ENCODE data around the gene CHP1.
"Not testable (repeated sequence)": the region's sequence is repeated elsewhere in the genome, so short reads cannot be mapped to it uniquely, and the experiment has no call there.

CHP1 gene

GRCh38 chr15:41291065-41291631, 60.1 kb downstream of the CHP1 start:
- no peak overlapping the region for H3K9ac ChIP-seq (ENCODE audit: low read depth, low read length)
- H3K4me1 ChIP-seq (ENCODE audit: insufficient read depth, low read length), result no peaks in the 10 kb centered on the region; the same call in 1 of the 2 replicates
- peaks cover 23% of the 10 kb centered on the region for H3K36me3 ChIP-seq (ENCODE audit: insufficient read depth, low read length)
- H3K9me3 ChIP-seq (ENCODE audit: control insufficient read depth, insufficient read depth, low read length), result no peaks in the 10 kb centered on the region

DNA sequence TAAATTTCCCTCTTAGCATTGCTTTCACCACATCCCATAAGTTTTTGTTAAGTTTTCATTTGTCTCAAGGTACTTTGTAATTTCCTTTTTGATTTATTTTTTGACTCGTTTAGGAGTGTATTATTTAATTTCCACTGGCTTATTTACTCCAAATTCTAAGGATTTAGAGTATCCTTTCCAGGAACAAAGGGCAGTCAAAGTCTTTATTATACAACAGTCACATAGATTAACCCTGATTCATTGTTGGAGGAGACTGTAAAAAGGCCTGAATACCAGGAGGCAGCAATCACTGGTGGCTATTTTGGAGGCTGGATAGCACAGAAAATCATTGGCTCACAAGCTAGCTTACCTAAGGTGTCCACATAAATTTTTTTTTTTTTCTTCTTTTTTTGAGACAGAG, 61.5 kb downstream of the CHP1 start:
- no peaks in the 10 kb centered on the region; the same call in 1 of the 2 replicates for H3K4me1 ChIP-seq (ENCODE audit: insufficient read depth, low read length)
- no peak overlapping the region for H3K9ac ChIP-seq (ENCODE audit: low read depth, low read length)
- peaks cover 13% of the 10 kb centered on the region for H3K36me3 ChIP-seq (ENCODE audit: insufficient read depth, low read length)
- H3K9me3 ChIP-seq (ENCODE audit: control insufficient read depth, insufficient read depth, low read length), result no peaks in the 10 kb centered on the region

- peaks cover 15% of the 10 kb centered on the region for H3K36me3 ChIP-seq (ENCODE audit: insufficient read depth, low read length)
- not testable (repeated sequence) for H3K4me1 ChIP-seq (ENCODE audit: insufficient read depth, low read length); H3K9ac ChIP-seq (ENCODE audit: low read depth, low read length); H3K9me3 ChIP-seq (ENCODE audit: control insufficient read depth, insufficient read depth, low read length)
These were observed 70.1 kb downstream of the CHP1 start for GRCh38 chr15:41301139-41301538.

DNA sequence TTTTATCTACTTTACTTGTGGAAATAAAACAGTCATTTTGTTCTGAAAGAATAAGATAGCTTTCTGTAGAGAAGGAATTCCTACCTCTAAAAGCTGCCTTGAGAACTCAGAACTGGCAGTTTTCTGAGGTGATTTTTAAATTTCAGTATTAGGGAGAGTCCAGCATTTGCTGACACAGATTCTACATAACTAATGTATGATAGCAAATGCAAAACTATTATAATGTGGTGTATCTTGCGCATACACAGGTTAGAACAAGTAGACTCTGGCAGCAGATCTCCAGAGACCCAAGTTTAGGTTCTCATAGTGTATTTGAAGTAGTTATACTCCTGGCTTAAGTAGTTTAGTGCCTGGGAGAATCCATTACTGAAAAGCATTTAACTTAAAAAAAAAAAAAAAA, 70.5 kb downstream of the CHP1 start:
- Histone ChIP-seq H3K9me3 (ENCODE audit: control insufficient read depth, insufficient read depth, low read length) (no peaks in the 10 kb centered on the region), H3K4me1 (ENCODE audit: insufficient read depth, low read length) (peaks cover 6% of the 10 kb centered on the region; the same call in 1 of the 2 replicates), H3K9ac (ENCODE audit: low read depth, low read length) (no peak overlapping the region), H3K36me3 (ENCODE audit: insufficient read depth, low read length) (peaks cover 15% of the 10 kb centered on the region)

DNA sequence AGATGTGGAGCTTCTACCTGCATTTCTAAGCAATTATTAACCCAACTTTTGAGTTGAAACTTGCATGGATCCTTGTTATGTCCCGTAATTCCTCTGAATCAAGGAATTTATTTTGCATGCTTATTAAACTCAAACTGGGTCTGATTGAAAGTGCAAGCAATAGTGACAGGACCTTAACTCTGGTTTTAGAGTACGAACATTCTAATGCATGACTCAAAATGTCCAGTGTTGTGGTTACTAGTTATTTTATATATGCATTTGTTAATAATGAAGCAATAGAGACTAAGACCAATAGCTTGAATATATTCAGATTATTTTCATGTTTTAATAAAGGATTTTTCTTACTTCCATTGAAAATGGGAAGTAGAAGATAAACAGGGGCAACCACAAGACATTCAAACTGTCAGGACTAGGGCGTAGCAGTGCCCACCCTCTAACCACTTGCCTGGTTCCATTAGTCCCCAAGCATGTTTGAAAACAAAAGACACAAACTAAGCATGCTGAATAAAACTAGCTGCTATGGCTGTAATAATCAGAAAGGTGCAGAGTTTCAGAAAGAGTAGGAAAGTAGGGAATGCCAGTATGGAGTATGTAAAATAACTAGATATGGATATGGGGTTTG, 73.2 kb downstream of the CHP1 start:
- Histone ChIP-seq H3K9ac (ENCODE audit: low read depth, low read length) (no peak overlapping the region), H3K4me1 (ENCODE audit: insufficient read depth, low read length) (peaks cover 6% of the 10 kb centered on the region; the same call in 1 of the 2 replicates), H3K9me3 (ENCODE audit: control insufficient read depth, insufficient read depth, low read length) (no peaks in the 10 kb centered on the region), H3K36me3 (ENCODE audit: insufficient read depth, low read length) (0 out of 2 replicates have a peak, but pooled peaks cover 4% of the 10 kb centered on the region)

DNA sequence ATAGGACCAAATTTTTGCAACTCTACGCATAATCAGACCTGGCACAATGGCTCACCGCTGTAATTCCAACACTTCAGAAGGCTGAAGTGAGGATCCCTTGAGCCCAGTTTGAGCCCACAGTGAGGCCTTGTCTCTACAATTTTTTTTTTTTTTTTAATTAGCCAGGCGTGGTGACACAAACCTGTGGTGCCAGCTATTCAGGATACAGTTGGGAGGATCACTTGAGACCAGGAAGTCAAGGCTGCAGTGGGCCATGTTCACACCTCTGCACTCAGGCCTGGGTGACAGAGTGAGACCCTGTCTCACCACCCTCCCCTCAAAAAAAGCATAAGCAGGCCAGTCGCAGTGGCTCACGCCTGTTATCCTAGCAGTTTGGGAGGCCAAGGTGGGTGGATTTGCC, 76.6 kb downstream of the CHP1 start:
- Histone ChIP-seq H3K36me3 (ENCODE audit: insufficient read depth, low read length) (no peaks in the 10 kb centered on the region), H3K9ac (ENCODE audit: low read depth, low read length) (no peak overlapping the region), H3K9me3 (ENCODE audit: control insufficient read depth, insufficient read depth, low read length) (no peaks in the 10 kb centered on the region), H3K4me1 (ENCODE audit: insufficient read depth, low read length) (peaks cover 6% of the 10 kb centered on the region; the same call in 1 of the 2 replicates)

- no peaks in the 10 kb centered on the region for H3K4me1 ChIP-seq (ENCODE audit: insufficient read depth, low read length)
- H3K9ac ChIP-seq (ENCODE audit: low read depth, low read length), result no peak overlapping the region
- no peaks in the 10 kb centered on the region for H3K9me3 ChIP-seq (ENCODE audit: control insufficient read depth, insufficient read depth, low read length)
- no peaks in the 10 kb centered on the region for H3K36me3 ChIP-seq (ENCODE audit: insufficient read depth, low read length)
These were observed 78.3 kb downstream of the CHP1 start for GRCh38 chr15:41309226-41309905.

GRCh38 chr15:41320805-41321330, 89.8 kb downstream of the CHP1 start:
- H3K36me3 ChIP-seq (ENCODE audit: insufficient read depth, low read length); H3K9me3 ChIP-seq (ENCODE audit: control insufficient read depth, insufficient read depth, low read length); H3K9ac ChIP-seq (ENCODE audit: low read depth, low read length); H3K4me1 ChIP-seq (ENCODE audit: insufficient read depth, low read length): not testable (repeated sequence)

- no peaks in the 10 kb centered on the region for H3K9me3 ChIP-seq (ENCODE audit: control insufficient read depth, insufficient read depth, low read length)
- no peak overlapping the region for H3K9ac ChIP-seq (ENCODE audit: low read depth, low read length)
- H3K4me1 ChIP-seq (ENCODE audit: insufficient read depth, low read length), result no peaks in the 10 kb centered on the region
- no peaks in the 10 kb centered on the region; the same call in 1 of the 2 replicates for H3K36me3 ChIP-seq (ENCODE audit: insufficient read depth, low read length)
These were observed 92.5 kb downstream of the CHP1 start for GRCh38 chr15:41323611-41324010.

DNA sequence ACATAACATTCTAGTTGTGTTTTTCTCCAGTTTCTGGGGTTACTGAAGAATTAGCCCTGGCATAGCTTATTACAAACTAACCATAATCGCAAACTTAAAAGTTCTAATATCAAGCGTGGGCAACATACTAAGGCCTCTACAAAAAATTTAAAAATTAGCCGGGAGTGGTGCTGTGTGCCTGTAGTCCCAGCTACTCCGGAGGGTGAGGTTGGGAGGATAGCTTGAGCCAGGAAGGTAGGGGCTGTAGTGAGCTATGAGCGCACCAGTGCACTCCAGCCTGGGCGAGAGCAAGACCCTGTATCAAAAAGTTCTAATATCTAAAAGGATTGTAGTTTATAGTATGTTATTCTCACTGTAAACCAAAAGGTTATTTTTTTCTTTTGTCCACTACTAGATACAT, 100.2 kb downstream of the CHP1 start:
- Histone ChIP-seq H3K4me1 (ENCODE audit: insufficient read depth, low read length) (no peaks in the 10 kb centered on the region; the same call in 1 of the 2 replicates), H3K36me3 (ENCODE audit: insufficient read depth, low read length) (no peaks in the 10 kb centered on the region; the same call in 1 of the 2 replicates), H3K9me3 (ENCODE audit: control insufficient read depth, insufficient read depth, low read length) (no peaks in the 10 kb centered on the region), H3K9ac (ENCODE audit: low read depth, low read length) (peak overlapping the region; percentile 90)
